Common myeloid progenitor, CD34-positive (primary cell): ENCODE data around the gene ANKRD27.

Experiments used
- CTCF ChIA-PET: fragments of 350-600 bp; sonication (Branson Sonifier 250); formaldehyde crosslinking; loops from one replicate; lab custom pipeline; 2021; ENCODE audit warnings: antibody characterized with exemption; lab: Charles Lee
- POLR2A ChIA-PET: fragments of 350-600 bp; sonication (Branson Sonifier 250); formaldehyde crosslinking; loops from one replicate; lab custom pipeline; 2021; ENCODE audit warnings: antibody characterized with exemption; lab: Charles Lee
- DNase-seq, 3 donors: peaks; one replicate each; pipeline versions ENCODE4 v3.0.0 to v3.0.0-alpha.2; 2013
- H3K27ac ChIP-seq, 2 experiments: 1 replicate in 1 of 2; 2 replicates in 1 of 2; pipeline ENCODE4 v1.7.0; 2013; ENCODE audit warnings: inconsistent platforms in 2 of 2, low read length in 2 of 2, mild to moderate bottlenecking in 2 of 2, low read depth in 1 of 2, moderate library complexity in 1 of 2; ENCODE audit not compliant: severe bottlenecking in 2 of 2, insufficient read depth in 1 of 2, poor library complexity in 1 of 2
- H3K27me3 ChIP-seq, 5 experiments: replicated peaks in 2 of 5; 1 replicate in 3 of 5; 2 replicates in 2 of 5; pipeline versions ENCODE4 v1.6.1 to v1.7.0; 2013; ENCODE audit warnings: low read length in 4 of 5, mild to moderate bottlenecking in 2 of 5, moderate library complexity in 2 of 5, inconsistent platforms in 1 of 5; ENCODE audit not compliant: insufficient read depth in 5 of 5, control insufficient read depth in 4 of 5
- H3K36me3 ChIP-seq, 4 experiments: 1 replicate in 2 of 4; 2 replicates in 2 of 4; pipeline versions ENCODE4 v1.6.1 to v1.7.0; 2013; ENCODE audit warnings: low read length in 3 of 4, control low read depth in 1 of 4, mild to moderate bottlenecking in 1 of 4; ENCODE audit not compliant: control insufficient read depth in 4 of 4, insufficient read depth in 4 of 4
- H3K4me1 ChIP-seq, 4 experiments: 1 replicate in 3 of 4; 2 replicates in 1 of 4; pipeline versions ENCODE4 v1.6.1 to v1.7.1; 2013; ENCODE audit warnings: low read length in 3 of 4, mild to moderate bottlenecking in 3 of 4, control low read depth in 1 of 4, inconsistent platforms in 1 of 4, moderate library complexity in 1 of 4; ENCODE audit not compliant: control insufficient read depth in 4 of 4, insufficient read depth in 4 of 4; ENCODE audit errors: control extremely low read depth in 1 of 4
- H3K4me3 ChIP-seq, 7 experiments: 1 replicate in 4 of 7; 2 replicates in 3 of 7; pipeline versions ENCODE4 v1.5.1 to v1.7.0; 2013; ENCODE audit warnings: mild to moderate bottlenecking in 7 of 7, low read length in 6 of 7, moderate library complexity in 6 of 7, inconsistent platforms in 2 of 7, low read depth in 2 of 7, control low read depth in 1 of 7; ENCODE audit not compliant: insufficient read depth in 4 of 7, control insufficient read depth in 1 of 7; ENCODE audit errors: extremely low read depth in 1 of 7
- H3K9me3 ChIP-seq, 5 experiments: 1 replicate in 4 of 5; 2 replicates in 1 of 5; pipeline versions ENCODE4 v1.6.1 to v1.7.1; 2013; ENCODE audit warnings: low read length in 4 of 5, mild to moderate bottlenecking in 2 of 5, inconsistent platforms in 1 of 5, low read depth in 1 of 5, moderate library complexity in 1 of 5; ENCODE audit not compliant: control insufficient read depth in 4 of 5, insufficient read depth in 2 of 5; ENCODE audit errors: control extremely low read depth in 1 of 5
- WGBS: methylation state at CpG from one replicate; pipeline ENCODE4 v1.1.5; 2013; ENCODE audit not compliant: insufficient coverage; 5-methylcytosine and 5-hydroxymethylcytosine counted together

The ANKRD27 gene

DNA sequence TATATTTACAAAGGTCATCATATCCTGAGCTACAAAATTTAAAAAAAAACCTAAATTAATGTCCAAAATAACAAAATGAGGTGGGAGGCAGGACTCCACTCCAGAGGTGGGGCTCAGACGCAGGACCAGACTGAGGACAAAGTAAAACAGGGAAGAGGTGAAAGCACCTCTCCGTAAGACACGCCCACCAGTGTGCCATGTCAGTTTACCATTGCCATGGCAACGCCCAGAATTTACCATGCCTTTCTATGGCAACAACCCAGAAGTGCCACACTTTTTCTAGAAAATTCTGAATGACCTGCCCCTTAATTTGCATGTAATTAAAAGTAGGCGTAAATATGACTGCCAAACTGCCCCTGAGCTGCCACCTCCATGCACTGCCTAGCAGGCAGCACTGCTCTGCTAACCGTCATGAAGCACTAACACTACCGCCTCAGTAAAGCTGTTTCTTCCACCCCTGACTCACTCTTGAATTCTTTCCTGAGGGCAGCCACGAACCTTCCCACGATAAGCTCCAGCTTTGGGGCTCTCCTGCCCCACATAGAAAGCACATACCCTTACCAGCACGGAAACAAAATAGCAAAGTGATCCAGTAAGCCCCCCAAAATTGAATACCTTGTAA is 116.3 kb downstream of the ANKRD27 start:
- ChIA-PET POLR2A (no interaction called here), CTCF (no interaction called here)
- Histone ChIP-seq H3K4me1 (no peaks in the 10 kb centered on the region), H3K4me3 (no peak overlapping the region), H3K36me3 (no peaks in the 10 kb centered on the region), H3K9me3 (no peaks in the 10 kb centered on the region), H3K27ac (no peak overlapping the region), H3K27me3 (peaks cover 0 to 3% (median 2%) of the 10 kb centered on the region in 5 experiments)
- 67% methylated on average over 8 of the region's 10 CpGs for WGBS
- no peak for DNase-seq

DNA sequence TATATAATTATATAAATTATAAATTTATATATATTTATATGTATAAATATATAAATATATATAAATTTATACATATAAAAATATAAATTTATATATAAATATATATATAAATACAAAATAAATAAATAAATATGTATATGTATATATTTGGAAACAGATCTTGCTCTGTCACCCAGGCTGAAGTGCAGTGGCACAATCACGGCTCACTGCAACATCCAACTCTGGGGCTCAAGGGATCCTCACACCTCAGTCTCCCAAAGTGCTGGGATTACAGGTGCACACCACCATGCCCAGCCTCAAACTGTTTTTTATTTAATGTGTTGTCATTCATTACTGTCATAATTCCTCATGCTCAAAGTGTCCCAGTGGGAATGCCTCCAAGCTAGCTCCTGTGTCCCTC is 119.2 kb downstream of the ANKRD27 start:
- CTCF ChIA-PET = no interaction called here
- Histone ChIP-seq H3K27ac (no peak overlapping the region), H3K36me3 (no peaks in the 10 kb centered on the region), H3K27me3 (peaks cover 0 to 3% (median 2%) of the 10 kb centered on the region in 5 experiments), H3K9me3 (no peaks in the 10 kb centered on the region), H3K4me1 (no peaks in the 10 kb centered on the region), H3K4me3 (no peak overlapping the region)
- DNase-seq = no peak
- 83% methylated on average over 1 of the region's 1 CpG for WGBS
- POLR2A ChIA-PET = no interaction called here

DNA sequence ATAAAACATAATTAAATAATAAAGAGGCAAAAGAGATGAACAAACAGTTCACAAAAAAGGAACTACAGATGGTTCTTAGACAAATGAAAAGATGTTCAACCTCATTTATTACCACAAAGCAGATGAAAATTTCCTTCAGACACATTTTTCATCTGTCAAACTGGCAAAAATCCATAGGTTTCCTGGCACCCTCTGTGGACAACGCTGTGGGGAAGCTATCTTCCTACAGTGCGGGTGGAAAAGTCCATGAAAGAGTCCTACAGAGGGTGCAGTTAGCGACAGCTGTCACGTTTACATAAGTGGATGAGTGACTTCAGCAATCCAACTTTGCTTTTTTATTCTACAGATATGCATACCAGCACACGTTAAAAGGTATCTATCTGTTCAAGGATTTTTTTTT is 124.3 kb downstream of the ANKRD27 start:
- no peaks in the 10 kb centered on the region for H3K4me1 ChIP-seq
- no peak overlapping the region for H3K4me3 ChIP-seq
- DNase-seq = no peak
- H3K36me3 ChIP-seq = no peaks in the 10 kb centered on the region
- ChIA-PET POLR2A (interaction anchor here (0.7 kb wide), 1 partner anchor 446 kb away, joined by 3 read pairs; no protein-coding TSS in a partner anchor), CTCF (no interaction called here)
- no peaks in the 10 kb centered on the region for H3K9me3 ChIP-seq
- WGBS = 86% methylated on average over 1 of the region's 5 CpGs
- H3K27me3 ChIP-seq = peaks cover 0 to 2% (median 0%) of the 10 kb centered on the region in 5 experiments
- no peak overlapping the region for H3K27ac ChIP-seq
